Subcutaneous adipose tissue (tissue), 4 donors: ENCODE results near the gene ACOT11. TPM values are rescaled to one million over a fixed set of nuclear protein-coding genes. Genes with fewer than 3 reads are reported as not detected.

Source experiments
- CTCF ChIP-seq: fragments of 450-650 bp; IDR thresholded peaks from one replicate; pipeline ENCODE4 v1.5.1; 2016; ENCODE audit warnings: low read depth, mild to moderate bottlenecking, control low read depth, antibody characterized with exemption, moderate library complexity
- total RNA-seq, 4 donors: library from RNA; depleted of rRNA; stranded (reverse); fragments of >200 nt; gene quantifications; one replicate each; pipeline ENCODE4 v1.1.0, GENCODE V29; 2016

The ACOT11 gene
- total RNA-seq, 4 donors from 2014 or later: 1.3 to 6.6 (median 2.5) TPM

GRCh38 chr1:54551891-54552290 lies 3.9 kb downstream of the ACOT11 start:
- no peak for TF ChIP-seq CTCF

- TF ChIP-seq CTCF: no peak
Measured at GRCh38 chr1:54553602-54554313, 5.7 kb downstream of the ACOT11 start.

GRCh38 chr1:54556110-54556509 lies 8.1 kb downstream of the ACOT11 start:
- TF ChIP-seq CTCF: no peak

- no peak for TF ChIP-seq CTCF
Measured at GRCh38 chr1:54557671-54558355, 9.8 kb downstream of the ACOT11 start.

GRCh38 chr1:54558434-54559030 lies 10.5 kb downstream of the ACOT11 start:
- no peak for TF ChIP-seq CTCF

- TF ChIP-seq CTCF: no peak
Measured at GRCh38 chr1:54559111-54559548, 11.1 kb downstream of the ACOT11 start.

GRCh38 chr1:54559771-54560231 lies 11.8 kb downstream of the ACOT11 start:
- TF ChIP-seq CTCF: no peak
